ENCODE data around the gene EMC10. TPM values are rescaled to one million over a fixed set of nuclear protein-coding genes. Genes with fewer than 3 reads are reported as not detected.

Gene EMC10
- total and polyA plus RNA-seq, 10 of the 15 experiments (the other 5 are each of a cell fraction or from before 2014, with no cell fraction given), result 2.5 to 77.3 (median 20.3) TPM

GRCh38 chr19:50457300-50457699 lies 19.0 kb upstream of the EMC10 start:
- no peak overlapping the region for H3K4me3 ChIP-seq
- ChIA-PET SMC1A (ENCODE audit: uncharacterized antibody, unreplicated experiment) (interaction anchor here (1.1 kb wide), 1 partner anchor 37 kb away, joined by 3 read pairs; no protein-coding TSS in a partner anchor), RAD21 (ENCODE audit: unreplicated experiment) (no interaction called here), POLR2A (interaction anchor here (0.5 kb wide), 1 partner anchor 204 kb away, joined by 4 read pairs; no protein-coding TSS in a partner anchor), CTCF (interaction anchor here (0.8 kb wide), 1 partner anchor 89 kb away, joined by 5 read pairs; no protein-coding TSS in a partner anchor)
- DNase-seq (ENCODE audit: low read depth, low spot score) (no peak), ATAC-seq (no peak), FAIRE-seq (no peak)
- no peaks in the 10 kb centered on the region for H3K36me3 ChIP-seq (ENCODE audit: control insufficient read depth in 2 of 2, insufficient read depth in 2 of 2, low read length in 1 of 2)
- no peak overlapping the region for H3K9ac ChIP-seq (ENCODE audit: control insufficient read depth, insufficient read depth, low read length)
- no peaks in the 10 kb centered on the region for H3K79me2 ChIP-seq (ENCODE audit: control insufficient read depth, insufficient read depth, low read length)
- no peaks in the 10 kb centered on the region for H3K27me3 ChIP-seq (replicated peaks in 1 of 2; ENCODE audit: control insufficient read depth in 2 of 2, insufficient read depth in 2 of 2, low read length in 1 of 2)
- WGBS (ENCODE audit: insufficient coverage, insufficient replicate concordance, low lambda C conversion rate, missing lambda C conversion rate), result 53% methylated on average over 5 of the region's 5 CpGs
- H3K9me3 ChIP-seq (replicated peaks; ENCODE audit: control insufficient read depth, insufficient read depth, low read length), result no peaks in the 10 kb centered on the region
- TF ChIP-seq IRF3 (IDR thresholded peaks at IDR 0.05) (no peak), BCL11A (IDR thresholded peaks at IDR 0.05; ENCODE audit: low read depth, low read length) (no peak), SIN3A (IDR thresholded peaks at IDR 0.05; ENCODE audit: low read depth, low read length) (no peak), GABPA (IDR thresholded peaks at IDR 0.05; ENCODE audit: low read depth) (no peak), HDAC2 (IDR thresholded peaks at IDR 0.05) (no peak), FOS (IDR thresholded peaks at IDR 0.05; ENCODE audit: borderline replicate concordance, extremely low read depth, insufficient read length) (no peak), ZNF207 (IDR thresholded peaks at IDR 0.05; ENCODE audit: borderline replicate concordance) (no peak), RBBP5 (conservative IDR thresholded peaks at IDR 0.05) (no peak), SMARCA5 (IDR thresholded peaks at IDR 0.05) (no peak), CREM (IDR thresholded peaks at IDR 0.05; ENCODE audit: low read depth) (no peak)
- H2AFZ ChIP-seq (ENCODE audit: control insufficient read depth, low read depth, low read length), result no peak overlapping the region
- peaks cover 20% of the 10 kb centered on the region for H3K4me1 ChIP-seq (ENCODE audit: control insufficient read depth, insufficient read depth, low read length)
- no peaks in the 10 kb centered on the region for H4K20me1 ChIP-seq (ENCODE audit: control insufficient read depth, insufficient read depth)
- H3K27ac ChIP-seq (ENCODE audit: control insufficient read depth, insufficient read depth), result no peak overlapping the region
- H3K4me2 ChIP-seq (ENCODE audit: control insufficient read depth, insufficient read depth), result no peak overlapping the region
- no TSS peak for BruUV-seq (replicated peaks)
- intact Hi-C loops (cut with micrococcal nuclease; ENCODE audit: unreplicated experiment), result no loop called here
- in situ Hi-C loops (cut with MboI), result no loop called here
